ENCODE measurements around the gene NQO1. TPM values are rescaled to one million over a fixed set of nuclear protein-coding genes. Genes with fewer than 3 reads are reported as not detected.

NQO1 gene
- total RNA-seq, 1 donor from 2014 or later = 11.4 TPM

- Histone ChIP-seq H3K79me2 (ENCODE audit: low read depth) (peaks cover 5% of the 10 kb centered on the region), H2AFZ (replicated peaks) (no peak overlapping the region), H3K4me3 (no peak overlapping the region), H3K27ac (no peak overlapping the region), H3F3A (ENCODE audit: low read depth) (no peaks in the 10 kb centered on the region), H3K36me3 (peaks cover 12% of the 10 kb centered on the region), H3K9ac (no peak overlapping the region), H3K4me2 (no peak overlapping the region), H3K9me3 (ENCODE audit: low read depth) (no peaks in the 10 kb centered on the region), H3K27me3 (no peaks in the 10 kb centered on the region), H3K4me1 (no peaks in the 10 kb centered on the region), H4K20me1 (ENCODE audit: low read depth) (peaks cover 3% of the 10 kb centered on the region)
- DNase-seq (ENCODE audit: low spot score) = no peak
- Mint-ChIP-seq H3K36me3 (peaks cover 44% of the 10 kb centered on the region), H3K27me3 (ENCODE audit: insufficient read depth, low read depth) (peaks cover 2% of the 10 kb centered on the region), H3K4me3 (no peak overlapping the region), H3K4me1 (no peaks in the 10 kb centered on the region), H3K9me3 (no peaks in the 10 kb centered on the region), H3K27ac (no peak overlapping the region)
- no peak for TF ChIP-seq EZH2phosphoT487 (IDR thresholded peaks at IDR 0.05)
- TF ChIP-seq, protein P1, sequence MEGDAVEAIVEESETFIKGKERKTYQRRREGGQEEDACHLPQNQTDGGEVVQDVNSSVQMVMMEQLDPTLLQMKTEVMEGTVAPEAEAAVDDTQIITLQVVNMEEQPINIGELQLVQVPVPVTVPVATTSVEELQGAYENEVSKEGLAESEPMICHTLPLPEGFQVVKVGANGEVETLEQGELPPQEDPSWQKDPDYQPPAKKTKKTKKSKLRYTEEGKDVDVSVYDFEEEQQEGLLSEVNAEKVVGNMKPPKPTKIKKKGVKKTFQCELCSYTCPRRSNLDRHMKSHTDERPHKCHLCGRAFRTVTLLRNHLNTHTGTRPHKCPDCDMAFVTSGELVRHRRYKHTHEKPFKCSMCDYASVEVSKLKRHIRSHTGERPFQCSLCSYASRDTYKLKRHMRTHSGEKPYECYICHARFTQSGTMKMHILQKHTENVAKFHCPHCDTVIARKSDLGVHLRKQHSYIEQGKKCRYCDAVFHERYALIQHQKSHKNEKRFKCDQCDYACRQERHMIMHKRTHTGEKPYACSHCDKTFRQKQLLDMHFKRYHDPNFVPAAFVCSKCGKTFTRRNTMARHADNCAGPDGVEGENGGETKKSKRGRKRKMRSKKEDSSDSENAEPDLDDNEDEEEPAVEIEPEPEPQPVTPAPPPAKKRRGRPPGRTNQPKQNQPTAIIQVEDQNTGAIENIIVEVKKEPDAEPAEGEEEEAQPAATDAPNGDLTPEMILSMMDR (IDR thresholded peaks at IDR 0.05) = no peak
- TF ChIP-seq EZH2 (IDR thresholded peaks at IDR 0.05) = no peak
Measured at GRCh38 chr16:69745959-69746358, 19.6 kb upstream of the NQO1 start.

DNA sequence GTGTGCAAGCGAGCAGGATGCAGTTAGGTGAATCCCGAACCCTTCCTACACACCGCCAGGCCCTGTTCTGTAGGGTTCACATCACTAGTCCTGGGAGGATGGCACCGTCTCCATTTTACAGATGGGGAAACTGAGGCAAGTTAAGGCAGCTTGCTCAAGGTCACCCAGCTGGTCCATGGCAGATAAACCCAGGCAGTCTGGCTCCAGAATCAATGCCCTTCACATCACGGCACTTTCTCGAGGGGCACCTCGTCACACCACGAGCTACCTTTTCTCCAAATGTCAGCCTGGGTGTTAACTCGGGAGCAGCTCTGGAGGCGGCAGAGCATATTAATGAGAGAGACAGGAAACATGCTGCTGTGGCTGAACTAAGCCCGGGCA, 18.9 kb upstream of the NQO1 start:
- Mint-ChIP-seq H3K27me3 (ENCODE audit: insufficient read depth, low read depth) (no peaks in the 10 kb centered on the region), H3K4me1 (no peaks in the 10 kb centered on the region), H3K9me3 (no peaks in the 10 kb centered on the region), H3K36me3 (peaks cover 41% of the 10 kb centered on the region), H3K4me3 (no peak overlapping the region), H3K27ac (no peak overlapping the region)
- Histone ChIP-seq H3K4me1 (no peaks in the 10 kb centered on the region), H3K27me3 (no peaks in the 10 kb centered on the region), H4K20me1 (ENCODE audit: low read depth) (peaks cover 3% of the 10 kb centered on the region), H3K79me2 (ENCODE audit: low read depth) (no peaks in the 10 kb centered on the region), H3K9ac (no peak overlapping the region), H2AFZ (replicated peaks) (no peak overlapping the region), H3K27ac (no peak overlapping the region), H3K4me3 (no peak overlapping the region), H3K4me2 (no peak overlapping the region), H3K36me3 (peaks cover 12% of the 10 kb centered on the region), H3K9me3 (ENCODE audit: low read depth) (no peaks in the 10 kb centered on the region), H3F3A (ENCODE audit: low read depth) (no peaks in the 10 kb centered on the region)
- no peak for DNase-seq (ENCODE audit: low spot score)
- no peak for TF ChIP-seq EZH2 (IDR thresholded peaks at IDR 0.05)
- no peak for TF ChIP-seq EZH2phosphoT487 (IDR thresholded peaks at IDR 0.05)
- TF ChIP-seq, protein P1 (IDR thresholded peaks at IDR 0.05) = no peak

- H3K4me2 ChIP-seq = no peak overlapping the region
- peaks cover 41% of the 10 kb centered on the region for H3K36me3 Mint-ChIP-seq
- H3K27me3 ChIP-seq = no peaks in the 10 kb centered on the region
- no peaks in the 10 kb centered on the region for H3K79me2 ChIP-seq (ENCODE audit: low read depth)
- H3K27ac Mint-ChIP-seq = no peak overlapping the region
- no peak overlapping the region for H3K4me3 ChIP-seq
- H3K9ac ChIP-seq = no peak overlapping the region
- peaks cover 12% of the 10 kb centered on the region for H3K36me3 ChIP-seq
- no peaks in the 10 kb centered on the region for H3K4me1 ChIP-seq
- H4K20me1 ChIP-seq (ENCODE audit: low read depth) = peaks cover 3% of the 10 kb centered on the region
- H3K9me3 Mint-ChIP-seq = no peaks in the 10 kb centered on the region
- TF ChIP-seq EZH2 (IDR thresholded peaks at IDR 0.05) = no peak
- no peak for TF ChIP-seq EZH2phosphoT487 (IDR thresholded peaks at IDR 0.05)
- TF ChIP-seq, protein P1 (IDR thresholded peaks at IDR 0.05) = no peak
- DNase-seq (ENCODE audit: low spot score) = no peak
- H2AFZ ChIP-seq (replicated peaks) = no peak overlapping the region
- no peaks in the 10 kb centered on the region for H3F3A ChIP-seq (ENCODE audit: low read depth)
- H3K27ac ChIP-seq = no peak overlapping the region
- H3K27me3 Mint-ChIP-seq (ENCODE audit: insufficient read depth, low read depth) = no peaks in the 10 kb centered on the region
- H3K9me3 ChIP-seq (ENCODE audit: low read depth) = no peaks in the 10 kb centered on the region
- H3K4me1 Mint-ChIP-seq = no peaks in the 10 kb centered on the region
- peak overlapping the region; percentile 31 for H3K4me3 Mint-ChIP-seq
Measured at GRCh38 chr16:69744363-69745231, 18.2 kb upstream of the NQO1 start.
